Gastrocnemius medialis (tissue), 4 donors: ENCODE data around the gene RC3H2. TPM values are rescaled to one million over a fixed set of nuclear protein-coding genes. Genes with fewer than 3 reads are reported as not detected.

Experiments
- ATAC-seq, 2 donors: fragments of 150-250 bp; one replicate each; pipeline ENCODE4 v1.9.1; 2016
- DNase-seq, 2 donors: peaks; one replicate each; pipeline ENCODE4 v3.0.0-alpha.2; 2019
- H3K27ac ChIP-seq, 4 donors: fragments of 200-600 bp; sonication (generic); 1 replicate in 1 of 4; 2 replicates in 3 of 4; pipeline ENCODE4 v1.5.1; 2016 to 2018; ENCODE audit warnings: mild to moderate bottlenecking in 2 of 4, moderate library complexity in 1 of 4
- H3K27me3 ChIP-seq, 3 donors: fragments of 200-600 bp; sonication (generic) in 2 of 3; 1 replicate in 1 of 3; 2 replicates in 2 of 3; pipeline versions ENCODE4 v1.5.1 to v1.6.0; 2016 to 2019; ENCODE audit warnings: mild to moderate bottlenecking in 1 of 3, moderate library complexity in 1 of 3
- H3K36me3 ChIP-seq, 2 donors: fragments of 200-600 bp; sonication (generic) in 1 of 2; one replicate each; pipeline ENCODE4 v1.5.1; 2017 to 2018
- H3K4me1 ChIP-seq, 2 donors: fragments of 200-600 bp; sonication (generic) in 1 of 2; one replicate each; pipeline ENCODE4 v1.5.1; 2016 to 2017; ENCODE audit warnings: mild to moderate bottlenecking in 2 of 2
- H3K4me3 ChIP-seq, 4 donors: fragments of 200-600 bp; sonication (generic) in 3 of 4; 1 replicate in 1 of 4; 2 replicates in 3 of 4; pipeline ENCODE4 v1.5.1; 2016 to 2019; ENCODE audit warnings: mild to moderate bottlenecking in 2 of 4
- H3K9me3 ChIP-seq, 3 donors: fragments of 200-600 bp; sonication (generic) in 2 of 3; 1 replicate in 1 of 3; 2 replicates in 2 of 3; pipeline ENCODE4 v1.5.1; 2016 to 2019
- CTCF ChIP-seq, 5 experiments: fragments of 450-650 bp in 3 of 5; fragments of 200-600 bp in 2 of 5; sonication (generic) in 2 of 5; IDR thresholded peaks in 4 of 5; conservative IDR thresholded peaks in 1 of 5; 1 replicate in 4 of 5; 2 replicates in 1 of 5; pipeline ENCODE4 v1.5.1; 2016 to 2019; ENCODE audit warnings: antibody characterized with exemption in 5 of 5, mild to moderate bottlenecking in 3 of 5, moderate library complexity in 3 of 5
- POLR2A ChIP-seq, 2 donors: fragments of 450-650 bp; IDR thresholded peaks; one replicate each; pipeline ENCODE4 v1.6.1; 2017; ENCODE audit warnings: antibody characterized with exemption in 2 of 2, mild to moderate bottlenecking in 2 of 2, moderate library complexity in 2 of 2
- in situ Hi-C, 4 donors: fragments of 200-750 bp; cut with MboI; loops; one replicate each; pipeline versions ENCODE4 v1.15.0 to v1.8.0; 2017; ENCODE audit warnings: low sequenced_read_pairs in 4 of 4
- intact Hi-C: fragments of 100-400 bp; cut with DNase I; formaldehyde crosslinking; loops from one replicate; pipeline ENCODE4 v1.15.1; 2023; ENCODE audit warnings: low total_unique reads
- total RNA-seq, 4 donors: library from RNA; depleted of rRNA; stranded (reverse); fragments of >200 nt; gene quantifications; one replicate each; pipeline versions ENCODE4 v1.1.0 to v1.2.3, GENCODE V29; 2016

Gene RC3H2
- total RNA-seq, 4 donors from 2014 or later = 29.4 to 45.2 (median 36.6) TPM

GRCh38 chr9:122866079-122866478 lies 39.1 kb downstream of the RC3H2 start:
- no peak overlapping the region for H3K4me3 ChIP-seq
- H3K36me3 ChIP-seq = peaks cover 0 to 4% of the 10 kb centered on the region in 2 donors
- DNase-seq = no peak
- no peaks in the 10 kb centered on the region for H3K9me3 ChIP-seq
- no peaks in the 10 kb centered on the region for H3K27me3 ChIP-seq
- in situ Hi-C loops = no loop called here
- no peak for ATAC-seq
- no peaks in the 10 kb centered on the region for H3K4me1 ChIP-seq
- peak overlapping the region in 2 of 4 donors; percentile 32 to 42 for H3K27ac ChIP-seq
- intact Hi-C loops = no loop called here
- TF ChIP-seq CTCF (IDR thresholded peaks at IDR 0.05 in 4 of 5, conservative IDR thresholded peaks at IDR 0.05 in 1 of 5) (no peak), POLR2A (IDR thresholded peaks at IDR 0.05) (no peak)

GRCh38 chr9:122865300-122865699 lies 39.9 kb downstream of the RC3H2 start:
- H3K27me3 ChIP-seq = no peaks in the 10 kb centered on the region
- ATAC-seq = no peak
- no peak for TF ChIP-seq POLR2A (IDR thresholded peaks at IDR 0.05)
- no peak for TF ChIP-seq CTCF (IDR thresholded peaks at IDR 0.05 in 4 of 5, conservative IDR thresholded peaks at IDR 0.05 in 1 of 5)
- H3K9me3 ChIP-seq = no peaks in the 10 kb centered on the region
- H3K27ac ChIP-seq = peak overlapping the region in 2 of 4 donors; percentile 32 to 42
- no peak for DNase-seq
- intact Hi-C loops (no loop called here), in situ Hi-C loops (no loop called here)
- H3K36me3 ChIP-seq = peaks cover 0 to 4% of the 10 kb centered on the region in 2 donors
- no peak overlapping the region for H3K4me3 ChIP-seq
- no peaks in the 10 kb centered on the region for H3K4me1 ChIP-seq

GRCh38 chr9:122863407-122863806 lies 41.8 kb downstream of the RC3H2 start:
- no peak for ATAC-seq
- intact Hi-C loops (no loop called here), in situ Hi-C loops (no loop called here)
- DNase-seq = no peak
- TF ChIP-seq CTCF (IDR thresholded peaks at IDR 0.05 in 4 of 5, conservative IDR thresholded peaks at IDR 0.05 in 1 of 5) (no peak), POLR2A (IDR thresholded peaks at IDR 0.05) (no peak)
- no peak overlapping the region for H3K27ac ChIP-seq
- H3K4me1 ChIP-seq = no peaks in the 10 kb centered on the region
- H3K36me3 ChIP-seq = peaks cover 0 to 16% of the 10 kb centered on the region in 2 donors
- no peaks in the 10 kb centered on the region for H3K9me3 ChIP-seq
- no peaks in the 10 kb centered on the region for H3K27me3 ChIP-seq
- H3K4me3 ChIP-seq = no peak overlapping the region

- in situ Hi-C loops = no loop called here
- intact Hi-C loops = no loop called here
- no peak for ATAC-seq
These were observed 44.6 kb downstream of the RC3H2 start for GRCh38 chr9:122860319-122861142.

More at GRCh38 chr9:122860319-122861142, 44.6 kb downstream of the RC3H2 start:
- TF ChIP-seq POLR2A (IDR thresholded peaks at IDR 0.05) (no peak), CTCF (IDR thresholded peaks at IDR 0.05 in 4 of 5, conservative IDR thresholded peaks at IDR 0.05 in 1 of 5) (no peak)
- Histone ChIP-seq H3K4me1 (no peaks in the 10 kb centered on the region), H3K36me3 (peaks cover 4 to 45% of the 10 kb centered on the region in 2 donors), H3K27me3 (no peaks in the 10 kb centered on the region), H3K27ac (no peak overlapping the region), H3K9me3 (no peaks in the 10 kb centered on the region), H3K4me3 (no peak overlapping the region)
- no peak for DNase-seq
